Transverse colon (tissue), 3 donors: Measurements from ENCODE around the gene APCDD1L.

Experiments used
- CTCF ChIP-seq, 5 experiments: fragments of 200-600 bp in 3 of 5; fragments of 450-650 bp in 2 of 5; sonication (generic) in 3 of 5; IDR thresholded peaks; 1 replicate in 2 of 5; 2 replicates in 3 of 5; pipeline ENCODE4 v1.5.1; 2016 to 2017; ENCODE audit warnings: antibody characterized with exemption in 5 of 5, inconsistent platforms in 3 of 5, mild to moderate bottlenecking in 2 of 5, moderate library complexity in 1 of 5
- POLR2A ChIP-seq: fragments of 450-650 bp; IDR thresholded peaks from one replicate; pipeline ENCODE4 v1.6.1; 2016; ENCODE audit warnings: antibody characterized with exemption, mild to moderate bottlenecking, moderate library complexity

- TF ChIP-seq CTCF (IDR thresholded peaks at IDR 0.05), result peak; percentile 50 to 70 (median 62)
- no peak for TF ChIP-seq POLR2A
These were observed 67.4 kb downstream of the APCDD1L start for GRCh38 chr20:58447511-58448391.
